Measurements from ENCODE around the gene SMYD4. TPM values are rescaled to one million over a fixed set of nuclear protein-coding genes. Genes with fewer than 3 reads are reported as not detected.
"Not testable (repeated sequence)": the region's sequence is repeated elsewhere in the genome, so short reads cannot be mapped to it uniquely, and the experiment has no call there.

SMYD4 gene
- polyA plus RNA-seq, 6 donors from 2014 or later: 4.0 to 15.8 (median 7.7) TPM

GRCh38 chr17:1809815-1810214 lies 19.9 kb downstream of the SMYD4 start:
- H3K4me1 Mint-ChIP-seq: not testable (repeated sequence)

GRCh38 chr17:1808644-1809043 lies 21.1 kb downstream of the SMYD4 start:
- no peaks in the 10 kb centered on the region for H3K27me3 Mint-ChIP-seq
- no peak for ATAC-seq (ENCODE audit: low read depth in 2 of 2)
- H3K4me3 Mint-ChIP-seq: no peak overlapping the region
- no peak for DNase-seq
- no peaks in the 10 kb centered on the region for H3K9me3 Mint-ChIP-seq
- no peaks in the 10 kb centered on the region for H3K4me1 Mint-ChIP-seq
- H3K27ac Mint-ChIP-seq: no peak overlapping the region
- H3K36me3 Mint-ChIP-seq: peaks cover 0 to 13% of the 10 kb centered on the region in 2 donors

More at GRCh38 chr17:1809815-1810214, 19.9 kb downstream of the SMYD4 start:
- not testable (repeated sequence) for ATAC-seq (ENCODE audit: low read depth in 2 of 2); DNase-seq; H3K27ac Mint-ChIP-seq; H3K4me3 Mint-ChIP-seq; H3K9me3 Mint-ChIP-seq; H3K36me3 Mint-ChIP-seq; H3K27me3 Mint-ChIP-seq

- ATAC-seq (ENCODE audit: low read depth in 2 of 2) (no peak), DNase-seq (no peak)
- Mint-ChIP-seq H3K27ac (no peak overlapping the region), H3K4me1 (no peaks in the 10 kb centered on the region), H3K27me3 (no peaks in the 10 kb centered on the region), H3K4me3 (no peak overlapping the region), H3K36me3 (peaks cover 0 to 13% of the 10 kb centered on the region in 2 donors), H3K9me3 (no peaks in the 10 kb centered on the region)
These were observed 21.8 kb downstream of the SMYD4 start for GRCh38 chr17:1807890-1808289.

GRCh38 chr17:1803280-1803679 lies 26.4 kb downstream of the SMYD4 start:
- no peak for DNase-seq
- Mint-ChIP-seq H3K27ac (peak overlapping the region in 1 of 6 donors; percentile 67), H3K4me1 (no peaks in the 10 kb centered on the region), H3K27me3 (no peaks in the 10 kb centered on the region), H3K9me3 (no peaks in the 10 kb centered on the region), H3K4me3 (no peak overlapping the region), H3K36me3 (peaks cover 0 to 13% of the 10 kb centered on the region in 2 donors)
- ATAC-seq (ENCODE audit: low read depth in 2 of 2): no peak

GRCh38 chr17:1802429-1802828 lies 27.3 kb downstream of the SMYD4 start:
- Mint-ChIP-seq H3K9me3 (no peaks in the 10 kb centered on the region), H3K27ac (no peak overlapping the region), H3K4me3 (no peak overlapping the region), H3K27me3 (no peaks in the 10 kb centered on the region), H3K36me3 (peaks cover 0 to 6% of the 10 kb centered on the region in 2 donors), H3K4me1 (peaks cover 0 to 2% (median 0%) of the 10 kb centered on the region in 3 donors)
- DNase-seq (no peak), ATAC-seq (ENCODE audit: low read depth in 2 of 2) (no peak)

- ATAC-seq (ENCODE audit: low read depth in 2 of 2) (no peak), DNase-seq (no peak)
- Mint-ChIP-seq H3K4me1 (peaks cover 0 to 4% (median 0%) of the 10 kb centered on the region in 3 donors), H3K27ac (no peak overlapping the region), H3K36me3 (peaks cover 0 to 12% of the 10 kb centered on the region in 2 donors), H3K27me3 (no peaks in the 10 kb centered on the region), H3K9me3 (no peaks in the 10 kb centered on the region), H3K4me3 (no peak overlapping the region)
These were observed 29.0 kb downstream of the SMYD4 start for GRCh38 chr17:1800712-1801111.

GRCh38 chr17:1800240-1800639 lies 29.5 kb downstream of the SMYD4 start:
- H3K36me3 Mint-ChIP-seq: peaks cover 0 to 12% of the 10 kb centered on the region in 2 donors
- DNase-seq (no peak), ATAC-seq (ENCODE audit: low read depth in 2 of 2) (no peak)
- no peak overlapping the region for H3K27ac Mint-ChIP-seq
- no peaks in the 10 kb centered on the region for H3K27me3 Mint-ChIP-seq
- no peaks in the 10 kb centered on the region for H3K9me3 Mint-ChIP-seq
- H3K4me3 Mint-ChIP-seq: no peak overlapping the region
- peaks cover 0 to 4% (median 0%) of the 10 kb centered on the region in 3 donors for H3K4me1 Mint-ChIP-seq

GRCh38 chr17:1797846-1798245 lies 31.9 kb downstream of the SMYD4 start:
- H3K4me1 Mint-ChIP-seq; ATAC-seq (ENCODE audit: low read depth in 2 of 2); H3K27me3 Mint-ChIP-seq; H3K4me3 Mint-ChIP-seq; H3K9me3 Mint-ChIP-seq; H3K27ac Mint-ChIP-seq; DNase-seq: not testable (repeated sequence)
- peaks cover 0 to 14% of the 10 kb centered on the region in 2 donors for H3K36me3 Mint-ChIP-seq

- no peaks in the 10 kb centered on the region for H3K9me3 Mint-ChIP-seq
- ATAC-seq (ENCODE audit: low read depth in 2 of 2) (no peak), DNase-seq (no peak)
- peaks cover 0 to 14% of the 10 kb centered on the region in 2 donors for H3K36me3 Mint-ChIP-seq
- H3K27ac Mint-ChIP-seq: peak overlapping the region in 2 of 6 donors; percentile 3 to 53
- no peaks in the 10 kb centered on the region for H3K27me3 Mint-ChIP-seq
- no peak overlapping the region for H3K4me3 Mint-ChIP-seq
- peaks cover 0 to 4% (median 0%) of the 10 kb centered on the region in 3 donors for H3K4me1 Mint-ChIP-seq
These were observed 32.4 kb downstream of the SMYD4 start for GRCh38 chr17:1797323-1797722.

GRCh38 chr17:1796800-1797199 lies 32.9 kb downstream of the SMYD4 start:
- no peaks in the 10 kb centered on the region for H3K9me3 Mint-ChIP-seq
- H3K27ac Mint-ChIP-seq: peak overlapping the region in 2 of 6 donors; percentile 3 to 42
- H3K36me3 Mint-ChIP-seq: peaks cover 0 to 14% of the 10 kb centered on the region in 2 donors
- H3K4me3 Mint-ChIP-seq: no peak overlapping the region
- peaks cover 0 to 4% (median 0%) of the 10 kb centered on the region in 3 donors for H3K4me1 Mint-ChIP-seq
- ATAC-seq (ENCODE audit: low read depth in 2 of 2): no peak
- DNase-seq: no peak
- H3K27me3 Mint-ChIP-seq: no peaks in the 10 kb centered on the region

GRCh38 chr17:1793447-1793806 lies 36.3 kb downstream of the SMYD4 start:
- H3K9me3 Mint-ChIP-seq: no peaks in the 10 kb centered on the region
- H3K4me1 Mint-ChIP-seq: peaks cover 0 to 4% (median 0%) of the 10 kb centered on the region in 3 donors
- H3K4me3 Mint-ChIP-seq: no peak overlapping the region
- DNase-seq: no peak
- ATAC-seq (ENCODE audit: low read depth in 2 of 2): no peak
- no peaks in the 10 kb centered on the region for H3K27me3 Mint-ChIP-seq
- H3K36me3 Mint-ChIP-seq: peaks cover 0 to 14% of the 10 kb centered on the region in 2 donors
- no peak overlapping the region for H3K27ac Mint-ChIP-seq

GRCh38 chr17:1792495-1793446 lies 36.9 kb downstream of the SMYD4 start:
- H3K9me3 Mint-ChIP-seq: no peaks in the 10 kb centered on the region
- ATAC-seq (ENCODE audit: low read depth in 2 of 2): no peak
- no peak for DNase-seq
- no peak overlapping the region for H3K4me3 Mint-ChIP-seq
- no peaks in the 10 kb centered on the region for H3K27me3 Mint-ChIP-seq
- H3K36me3 Mint-ChIP-seq: peaks cover 0 to 14% of the 10 kb centered on the region in 2 donors
- peaks cover 0 to 4% (median 0%) of the 10 kb centered on the region in 3 donors for H3K4me1 Mint-ChIP-seq
- H3K27ac Mint-ChIP-seq: peak overlapping the region in 1 of 6 donors; percentile 29

GRCh38 chr17:1789936-1790335 lies 39.8 kb downstream of the SMYD4 start:
- ATAC-seq (ENCODE audit: low read depth in 2 of 2) (no peak), DNase-seq (no peak)
- peaks cover 0 to 25% of the 10 kb centered on the region in 2 donors for H3K36me3 Mint-ChIP-seq
- H3K27me3 Mint-ChIP-seq: no peaks in the 10 kb centered on the region
- no peak overlapping the region for H3K4me3 Mint-ChIP-seq
- peak overlapping the region in 1 of 6 donors; percentile 38 for H3K27ac Mint-ChIP-seq
- H3K9me3 Mint-ChIP-seq: no peaks in the 10 kb centered on the region
- no peaks in the 10 kb centered on the region for H3K4me1 Mint-ChIP-seq

- H3K36me3 Mint-ChIP-seq: peaks cover 0 to 19% of the 10 kb centered on the region in 2 donors
- no peaks in the 10 kb centered on the region for H3K27me3 Mint-ChIP-seq
- no peak overlapping the region for H3K27ac Mint-ChIP-seq
- no peaks in the 10 kb centered on the region for H3K9me3 Mint-ChIP-seq
- H3K4me3 Mint-ChIP-seq: no peak overlapping the region
- ATAC-seq (ENCODE audit: low read depth in 2 of 2): no peak
- no peak for DNase-seq
- H3K4me1 Mint-ChIP-seq: peaks cover 16 to 21% (median 20%) of the 10 kb centered on the region in 3 donors
These were observed 42.3 kb downstream of the SMYD4 start for GRCh38 chr17:1787301-1787902.

Data from naive B cell (primary cell).